GM12891 (cell line): Measurements from ENCODE around the gene SIRT3.
A peak's percentile ranks its signal among the peaks of the same experiment; 100 is the strongest.
"Not testable (repeated sequence)": the region's sequence is repeated elsewhere in the genome, so short reads cannot be mapped to it uniquely, and the experiment has no call there.

Experiments used
- DNase-seq: peaks from one replicate; pipeline ENCODE4 v3.0.0; 2011; ENCODE audit warnings: low spot score; ENCODE audit not compliant: insufficient read length
- FAIRE-seq: peaks from 2 replicates; lab custom pipeline; 2011; peaks lifted over from hg19 to GRCh38; lab: Jason Lieb, UNC
- PAX5 ChIP-seq: IDR thresholded peaks from 2 replicates; pipeline ENCODE4 v1.6.1; 2011; ENCODE audit warnings: low read length, moderate library complexity, mild to moderate bottlenecking; ENCODE audit not compliant: insufficient read depth, severe bottlenecking
- POLR2A ChIP-seq: IDR thresholded peaks from 2 replicates; pipeline ENCODE4 v1.6.1; 2011; ENCODE audit warnings: low read depth, low read length, control low read depth
- POLR2AphosphoS5 ChIP-seq: IDR thresholded peaks from 2 replicates; pipeline ENCODE4 v1.6.1; 2011; ENCODE audit warnings: low read depth, low read length, control low read depth
- POU2F2 ChIP-seq: IDR thresholded peaks from 2 replicates; pipeline ENCODE4 v1.6.1; 2011; ENCODE audit warnings: low read depth, mild to moderate bottlenecking, control low read depth, low read length, moderate library complexity
- SPI1 ChIP-seq: IDR thresholded peaks from 2 replicates; pipeline ENCODE4 v1.6.1; 2011; ENCODE audit warnings: low read depth, low read length, control low read depth
- TAF1 ChIP-seq: IDR thresholded peaks from 2 replicates; pipeline ENCODE4 v1.6.1; 2011; ENCODE audit warnings: low read depth, low read length, control low read depth

The SIRT3 gene

DNA sequence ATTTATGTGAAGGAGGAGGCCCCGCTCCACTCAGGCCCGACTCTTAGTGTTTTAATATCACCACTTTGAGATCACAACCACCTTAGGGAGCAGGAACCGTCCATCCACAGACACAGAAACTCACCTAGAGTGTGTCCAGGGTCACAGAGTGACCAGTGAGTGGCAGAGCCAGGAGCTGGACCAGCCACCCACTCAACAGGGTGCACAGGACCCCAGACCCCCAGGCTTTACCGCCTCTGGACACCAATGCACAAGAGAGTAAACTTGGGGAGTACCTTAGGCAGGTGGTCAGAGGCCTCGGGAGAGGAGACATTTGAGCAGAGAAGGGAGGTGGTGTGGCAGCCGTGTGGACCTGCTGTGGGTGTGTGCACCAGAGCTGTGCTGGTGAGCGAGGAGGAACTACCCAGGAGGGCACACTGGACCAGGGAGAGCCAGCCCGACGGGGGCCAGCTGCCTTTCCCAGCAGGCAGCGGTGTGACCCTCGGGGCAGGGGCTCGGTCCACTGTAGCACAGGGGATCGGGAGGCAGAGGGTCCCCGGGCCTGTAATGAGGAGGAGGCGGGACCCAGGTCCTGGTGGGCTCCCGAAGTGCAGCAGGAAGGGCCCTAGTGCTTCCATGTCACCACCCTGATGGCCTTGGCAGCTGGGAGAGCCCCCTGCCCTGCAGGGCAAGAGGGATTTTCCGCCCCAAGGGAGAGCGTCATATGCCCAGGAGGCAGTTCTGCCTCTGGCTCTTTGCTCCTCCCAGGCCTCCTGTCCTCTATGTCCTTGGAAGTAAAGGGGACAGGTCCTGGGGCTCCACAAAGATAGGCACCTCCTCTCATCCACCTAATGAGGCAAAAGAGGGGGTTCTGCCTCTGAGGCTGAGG, 34.5 kb upstream of the SIRT3 start:
- peak; percentile 57 for FAIRE-seq
- no peak for DNase-seq
- TF ChIP-seq TAF1 (no peak), POU2F2 (no peak), POLR2A (no peak), POLR2AphosphoS5 (no peak), SPI1 (no peak), PAX5 (no peak)

- no peak for DNase-seq
- FAIRE-seq: peak; percentile 97
- no peak for TF ChIP-seq PAX5
- peak; percentile 55; the same call in 1 of the 2 replicates for TF ChIP-seq POU2F2
- peak; percentile 43; the same call in 1 of the 2 replicates for TF ChIP-seq TAF1
- 0 out of 2 replicates have a peak, but pooled peaks have one; percentile 46 for TF ChIP-seq POLR2AphosphoS5
- peak; percentile 100 for TF ChIP-seq SPI1
Measured at GRCh38 chr11:269146-269890, 33.2 kb upstream of the SIRT3 start.

GRCh38 chr11:268716-269145, 32.6 kb upstream of the SIRT3 start:
- FAIRE-seq: not testable (repeated sequence)

DNA sequence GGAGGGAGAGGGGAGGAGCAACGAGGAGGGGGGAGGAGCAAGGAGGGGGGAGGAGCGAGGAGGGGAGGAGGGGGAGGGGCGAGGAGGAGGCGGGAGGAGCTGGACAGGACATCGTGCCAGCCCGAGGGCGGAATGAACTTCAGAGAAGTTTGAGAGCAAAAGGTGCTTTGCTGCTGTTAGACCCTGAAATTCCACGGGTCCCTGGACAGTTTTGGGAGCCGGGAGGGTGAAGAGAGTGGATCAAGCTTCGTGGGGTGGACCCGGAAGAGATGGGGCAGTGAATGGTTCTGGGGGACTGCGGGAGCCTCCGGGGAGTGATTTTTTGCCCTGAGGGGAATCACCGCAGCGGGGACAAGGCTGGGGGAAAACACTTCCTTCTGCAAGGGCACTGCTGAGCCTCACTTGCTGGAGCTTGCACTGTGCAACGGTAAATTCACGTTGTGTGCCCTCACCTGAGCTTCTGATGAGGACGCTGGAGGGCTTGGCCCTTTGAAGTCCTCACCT, 31.4 kb upstream of the SIRT3 start:
- no peak for TF ChIP-seq SPI1
- no peak for TF ChIP-seq PAX5
- TF ChIP-seq POLR2AphosphoS5: peak; percentile 68; the same call in 1 of the 2 replicates
- TF ChIP-seq TAF1: 0 out of 2 replicates have a peak, but pooled peaks have one; percentile 39
- TF ChIP-seq POU2F2: 0 out of 2 replicates have a peak, but pooled peaks have one; percentile 6
- TF ChIP-seq POLR2A: peak; percentile 81
- no peak for DNase-seq
- FAIRE-seq: no peak

More at GRCh38 chr11:268716-269145, 32.6 kb upstream of the SIRT3 start:
- DNase-seq: not testable (repeated sequence)
- 0 out of 2 replicates have a peak, but pooled peaks have one; percentile 13 for TF ChIP-seq POLR2AphosphoS5

- no peak for TF ChIP-seq POU2F2
- FAIRE-seq (peak; percentile 68), DNase-seq (no peak)
Measured at GRCh38 chr11:266676-267439, 30.7 kb upstream of the SIRT3 start.

- peak; percentile 70; the same call in 1 of the 2 replicates for TF ChIP-seq POU2F2
- TF ChIP-seq PAX5: no peak
- DNase-seq: no peak
- peak; percentile 74 for FAIRE-seq
Measured at GRCh38 chr11:261624-262023, 25.5 kb upstream of the SIRT3 start.

- FAIRE-seq: no peak
- DNase-seq: no peak
- TF ChIP-seq SPI1: no peak
- TF ChIP-seq PAX5: no peak
- no peak for TF ChIP-seq POU2F2
- TF ChIP-seq POLR2AphosphoS5: no peak
- no peak for TF ChIP-seq POLR2A
Measured at GRCh38 chr11:259413-259812, 23.3 kb upstream of the SIRT3 start.

DNA sequence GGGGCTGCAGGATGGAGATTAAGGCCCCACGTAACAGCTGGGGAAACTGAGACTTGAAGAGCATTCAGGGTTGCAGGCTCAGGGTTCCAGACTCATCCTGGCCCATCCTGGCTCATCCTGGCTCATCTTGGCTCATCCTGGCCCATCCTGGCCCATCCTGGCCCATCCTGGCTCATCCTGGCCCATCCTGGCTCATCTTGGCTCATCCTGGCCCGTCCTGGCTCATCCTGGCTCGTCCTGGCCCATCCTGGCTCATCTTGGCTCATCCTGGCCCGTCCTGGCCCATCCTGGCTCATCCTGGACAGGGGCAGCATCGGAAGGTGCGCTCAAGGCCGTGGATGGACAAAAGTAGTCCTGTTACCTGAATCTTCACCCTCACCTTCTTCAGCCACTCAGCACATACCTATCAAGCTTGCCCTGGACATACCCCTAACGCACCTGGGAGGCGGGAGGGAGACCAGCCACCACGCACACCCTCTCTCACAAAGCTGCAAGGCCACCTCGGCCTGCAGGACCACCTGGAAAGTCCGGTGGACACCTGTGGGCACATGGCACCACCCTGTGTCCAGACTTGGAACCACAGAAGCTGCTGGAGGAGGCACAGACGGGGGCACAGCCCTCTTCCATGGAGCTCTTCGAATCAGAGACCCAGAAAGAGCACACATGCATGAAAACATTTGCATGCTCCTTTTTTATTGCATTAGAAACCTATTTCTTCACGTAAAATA, 21.8 kb upstream of the SIRT3 start:
- TF ChIP-seq POU2F2: no peak
- no peak for TF ChIP-seq PAX5
- no peak for TF ChIP-seq POLR2A
- TF ChIP-seq TAF1: no peak
- no peak for TF ChIP-seq POLR2AphosphoS5
- TF ChIP-seq SPI1: no peak
- DNase-seq: no peak
- peak; percentile 85 for FAIRE-seq
